Panc1 (cell line): ENCODE data around the gene ZNF674.

Experiments used
- POLR2AphosphoS5 ChIP-seq: IDR thresholded peaks from 2 replicates; pipeline ENCODE4 v1.6.1; 2012; ENCODE audit warnings: mild to moderate bottlenecking, low read depth, low read length, moderate library complexity
- SIN3A ChIP-seq: IDR thresholded peaks from 2 replicates; pipeline ENCODE4 v1.6.1; 2012; ENCODE audit warnings: low read depth, mild to moderate bottlenecking, low read length, moderate library complexity, borderline replicate concordance; ENCODE audit not compliant: insufficient read depth
- TF ChIP-seq, protein P1 (sequence below): fragments of 450-650 bp; IDR thresholded peaks from 2 replicates; pipeline ENCODE4 v1.5.1; 2017; ENCODE audit warnings: mild to moderate bottlenecking

DNA sequence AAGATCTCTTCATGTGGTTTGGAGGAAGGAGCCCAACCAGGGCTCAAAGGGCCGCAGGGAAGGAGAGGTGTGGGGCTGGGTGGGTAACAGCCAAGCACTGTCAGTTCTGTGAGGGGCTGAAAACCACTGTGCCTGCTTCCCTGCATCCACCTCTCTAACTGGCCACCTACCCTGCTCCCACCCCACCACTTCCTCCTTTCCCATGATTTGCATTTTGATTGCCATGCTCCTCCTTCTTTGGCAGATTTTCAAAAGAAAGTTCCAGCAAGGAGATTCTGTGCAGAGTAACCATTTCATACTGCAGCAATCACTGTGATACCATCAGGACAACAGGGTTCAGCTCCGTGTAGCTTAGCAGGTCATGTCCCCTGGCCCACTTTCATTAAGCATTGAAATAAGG, 1.8 kb downstream of the ZNF674 start:
- TF ChIP-seq, protein P1, sequence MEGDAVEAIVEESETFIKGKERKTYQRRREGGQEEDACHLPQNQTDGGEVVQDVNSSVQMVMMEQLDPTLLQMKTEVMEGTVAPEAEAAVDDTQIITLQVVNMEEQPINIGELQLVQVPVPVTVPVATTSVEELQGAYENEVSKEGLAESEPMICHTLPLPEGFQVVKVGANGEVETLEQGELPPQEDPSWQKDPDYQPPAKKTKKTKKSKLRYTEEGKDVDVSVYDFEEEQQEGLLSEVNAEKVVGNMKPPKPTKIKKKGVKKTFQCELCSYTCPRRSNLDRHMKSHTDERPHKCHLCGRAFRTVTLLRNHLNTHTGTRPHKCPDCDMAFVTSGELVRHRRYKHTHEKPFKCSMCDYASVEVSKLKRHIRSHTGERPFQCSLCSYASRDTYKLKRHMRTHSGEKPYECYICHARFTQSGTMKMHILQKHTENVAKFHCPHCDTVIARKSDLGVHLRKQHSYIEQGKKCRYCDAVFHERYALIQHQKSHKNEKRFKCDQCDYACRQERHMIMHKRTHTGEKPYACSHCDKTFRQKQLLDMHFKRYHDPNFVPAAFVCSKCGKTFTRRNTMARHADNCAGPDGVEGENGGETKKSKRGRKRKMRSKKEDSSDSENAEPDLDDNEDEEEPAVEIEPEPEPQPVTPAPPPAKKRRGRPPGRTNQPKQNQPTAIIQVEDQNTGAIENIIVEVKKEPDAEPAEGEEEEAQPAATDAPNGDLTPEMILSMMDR = no peak
- TF ChIP-seq POLR2AphosphoS5 = no peak
- TF ChIP-seq SIN3A = no peak
